NB4 (cell line): ENCODE measurements around the gene KCNN4.

Experiments
- MYC ChIP-seq: IDR thresholded peaks from 2 replicates; pipeline ENCODE4 v1.6.1; 2011; ENCODE audit warnings: low read depth, low read length
- POLR2A ChIP-seq: IDR thresholded peaks from 2 replicates; pipeline ENCODE4 v1.6.1; 2011; ENCODE audit warnings: mild to moderate bottlenecking; ENCODE audit not compliant: insufficient read length; ENCODE audit errors: extremely low read depth
- TF ChIP-seq, protein P1 (sequence below): IDR thresholded peaks from one replicate; pipeline ENCODE4 v1.5.1; 2012; ENCODE audit warnings: low read depth, low read length
- TF ChIP-seq, protein P2 (sequence below): IDR thresholded peaks from 2 replicates; pipeline ENCODE4 v1.6.1; 2011; ENCODE audit warnings: low read depth, low read length

GRCh38 chr19:43759515-43759914, 21.3 kb downstream of the KCNN4 start:
- TF ChIP-seq, protein P1, sequence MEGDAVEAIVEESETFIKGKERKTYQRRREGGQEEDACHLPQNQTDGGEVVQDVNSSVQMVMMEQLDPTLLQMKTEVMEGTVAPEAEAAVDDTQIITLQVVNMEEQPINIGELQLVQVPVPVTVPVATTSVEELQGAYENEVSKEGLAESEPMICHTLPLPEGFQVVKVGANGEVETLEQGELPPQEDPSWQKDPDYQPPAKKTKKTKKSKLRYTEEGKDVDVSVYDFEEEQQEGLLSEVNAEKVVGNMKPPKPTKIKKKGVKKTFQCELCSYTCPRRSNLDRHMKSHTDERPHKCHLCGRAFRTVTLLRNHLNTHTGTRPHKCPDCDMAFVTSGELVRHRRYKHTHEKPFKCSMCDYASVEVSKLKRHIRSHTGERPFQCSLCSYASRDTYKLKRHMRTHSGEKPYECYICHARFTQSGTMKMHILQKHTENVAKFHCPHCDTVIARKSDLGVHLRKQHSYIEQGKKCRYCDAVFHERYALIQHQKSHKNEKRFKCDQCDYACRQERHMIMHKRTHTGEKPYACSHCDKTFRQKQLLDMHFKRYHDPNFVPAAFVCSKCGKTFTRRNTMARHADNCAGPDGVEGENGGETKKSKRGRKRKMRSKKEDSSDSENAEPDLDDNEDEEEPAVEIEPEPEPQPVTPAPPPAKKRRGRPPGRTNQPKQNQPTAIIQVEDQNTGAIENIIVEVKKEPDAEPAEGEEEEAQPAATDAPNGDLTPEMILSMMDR = no peak
- no peak for TF ChIP-seq POLR2A
- TF ChIP-seq MYC = no peak
- TF ChIP-seq, protein P2, sequence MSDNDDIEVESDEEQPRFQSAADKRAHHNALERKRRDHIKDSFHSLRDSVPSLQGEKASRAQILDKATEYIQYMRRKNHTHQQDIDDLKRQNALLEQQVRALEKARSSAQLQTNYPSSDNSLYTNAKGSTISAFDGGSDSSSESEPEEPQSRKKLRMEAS = no peak
